H9 (cell line): ENCODE measurements around the gene MOB1B. TPM values are rescaled to one million over a fixed set of nuclear protein-coding genes. Genes with fewer than 3 reads are reported as not detected.
A peak's percentile ranks its signal among the peaks of the same experiment; 100 is the strongest.

ENCODE experiments used
- DNase-seq: peaks from one replicate; pipeline ENCODE4 v3.0.0-alpha.2; 2017
- H2AFZ ChIP-seq: one replicate; pipeline ENCODE4 v1.6.1; 2013; ENCODE audit warnings: mild to moderate bottlenecking, low read length, control low read depth, moderate library complexity
- H2AK5ac ChIP-seq: 2 replicates; pipeline ENCODE4 v1.6.1; 2013; ENCODE audit warnings: low read length, control low read depth, mixed read lengths; ENCODE audit not compliant: insufficient read length
- H2BK120ac ChIP-seq: one replicate; pipeline ENCODE4 v1.6.1; 2013; ENCODE audit warnings: low read depth, mild to moderate bottlenecking, low read length, control low read depth, inconsistent platforms; ENCODE audit not compliant: poor library complexity, severe bottlenecking
- H2BK12ac ChIP-seq: 2 replicates; pipeline ENCODE4 v1.6.1; 2013; ENCODE audit warnings: low read length, control low read depth, mixed read lengths, low read depth; ENCODE audit not compliant: insufficient read length
- H2BK15ac ChIP-seq: 2 replicates; pipeline ENCODE4 v1.6.1; 2013; ENCODE audit warnings: low read depth, low read length, control low read depth
- H2BK20ac ChIP-seq: one replicate; pipeline ENCODE4 v1.6.1; 2013; ENCODE audit warnings: low read depth, mild to moderate bottlenecking, low read length, control low read depth, inconsistent platforms; ENCODE audit not compliant: poor library complexity, severe bottlenecking
- H2BK5ac ChIP-seq: 2 replicates; pipeline ENCODE4 v1.6.1; 2013; ENCODE audit warnings: low read length, control low read depth, mixed read lengths; ENCODE audit not compliant: insufficient read length
- H3K14ac ChIP-seq: 2 replicates; pipeline ENCODE4 v1.6.1; 2013; ENCODE audit warnings: low read length, control low read depth; ENCODE audit not compliant: insufficient read depth
- H3K18ac ChIP-seq: 2 replicates; pipeline ENCODE4 v1.6.1; 2013; ENCODE audit warnings: low read depth, mild to moderate bottlenecking, mixed read lengths, low read length, control low read depth; ENCODE audit not compliant: insufficient read length
- H3K23ac ChIP-seq: 2 replicates; pipeline ENCODE4 v1.6.1; 2013; ENCODE audit warnings: low read length, control low read depth, mixed read lengths, low read depth; ENCODE audit not compliant: insufficient read length
- H3K23me2 ChIP-seq: 2 replicates; pipeline ENCODE4 v1.6.1; 2013; ENCODE audit warnings: low read depth, mild to moderate bottlenecking, mixed read lengths, low read length, control low read depth; ENCODE audit not compliant: insufficient read length, poor library complexity, severe bottlenecking
- H3K27ac ChIP-seq: 2 replicates; pipeline ENCODE4 v1.5.1; 2013; ENCODE audit warnings: low read length, control low read depth, mixed read lengths, low read depth; ENCODE audit not compliant: insufficient read length
- H3K27me3 ChIP-seq: 2 replicates; pipeline ENCODE4 v1.6.1; 2013; ENCODE audit warnings: low read length, control low read depth, inconsistent platforms; ENCODE audit not compliant: insufficient read depth
- H3K4ac ChIP-seq: 2 replicates; pipeline ENCODE4 v1.6.1; 2013; ENCODE audit warnings: low read depth, mild to moderate bottlenecking, control low read depth, inconsistent platforms, low read length, moderate library complexity
- H3K4me1 ChIP-seq: 2 replicates; pipeline ENCODE4 v1.6.1; 2013; ENCODE audit warnings: low read length, control low read depth, inconsistent platforms; ENCODE audit not compliant: insufficient read depth
- H3K4me2 ChIP-seq: 2 replicates; pipeline ENCODE4 v1.6.1; 2013; ENCODE audit warnings: low read length, control low read depth, mixed read lengths; ENCODE audit not compliant: insufficient read length, insufficient read depth
- H3K56ac ChIP-seq: 2 replicates; pipeline ENCODE4 v1.6.1; 2013; ENCODE audit warnings: low read depth, mild to moderate bottlenecking, mixed read lengths, low read length, control low read depth; ENCODE audit not compliant: insufficient read length
- H3K79me1 ChIP-seq: 2 replicates; pipeline ENCODE4 v1.6.1; 2013; ENCODE audit warnings: low read depth, mild to moderate bottlenecking, moderate library complexity, low read length, control low read depth, inconsistent platforms; ENCODE audit not compliant: insufficient read depth, poor library complexity, severe bottlenecking
- H3K79me2 ChIP-seq: 2 replicates; pipeline ENCODE4 v1.6.1; 2013; ENCODE audit warnings: low read length, control low read depth, inconsistent platforms; ENCODE audit not compliant: insufficient read depth
- H3K9ac ChIP-seq: 2 replicates; pipeline ENCODE4 v1.6.1; 2013; ENCODE audit warnings: low read length, control low read depth, mixed read lengths; ENCODE audit not compliant: insufficient read length; ENCODE audit errors: extremely low read depth
- H3K9me3 ChIP-seq: one replicate; pipeline ENCODE4 v1.6.1; 2013; ENCODE audit warnings: low read depth, low read length, inconsistent platforms; ENCODE audit not compliant: control insufficient read depth
- H3T11ph ChIP-seq: one replicate; pipeline ENCODE4 v1.6.1; 2013; ENCODE audit warnings: mild to moderate bottlenecking, low read length, control low read depth, inconsistent platforms
- H4K20me1 ChIP-seq: one replicate; pipeline ENCODE4 v1.6.1; 2013; ENCODE audit not compliant: control insufficient read depth, insufficient read length, insufficient read depth
- H4K5ac ChIP-seq: 2 replicates; pipeline ENCODE4 v1.6.1; 2013; ENCODE audit warnings: low read depth, mild to moderate bottlenecking, mixed read lengths, low read length, control low read depth; ENCODE audit not compliant: insufficient read length
- H4K8ac ChIP-seq: replicated peaks from 2 replicates; pipeline ENCODE4 v1.6.1; 2013; ENCODE audit warnings: low read length, control low read depth, mixed read lengths, low read depth; ENCODE audit not compliant: insufficient read length
- H4K91ac ChIP-seq: 2 replicates; pipeline ENCODE4 v1.6.1; 2013; ENCODE audit warnings: low read depth, mild to moderate bottlenecking, moderate library complexity, mixed read lengths, low read length, control low read depth; ENCODE audit not compliant: insufficient read length
- H3K27ac Mint-ChIP-seq, 3 experiments: 2 replicates in 2 of 3; 3 replicates in 1 of 3; pipeline ENCODE4 v1.8.0; 2020 to 2021; ENCODE audit warnings: mixed read lengths in 3 of 3, mild to moderate bottlenecking in 1 of 3, moderate library complexity in 1 of 3
- H3K27me3 Mint-ChIP-seq: 2 replicates; pipeline ENCODE4 v1.8.0; 2021; ENCODE audit warnings: low read depth, mild to moderate bottlenecking, moderate library complexity, mixed read lengths
- H3K36me3 Mint-ChIP-seq, 3 experiments: 2 replicates in 2 of 3; 3 replicates in 1 of 3; pipeline ENCODE4 v1.8.0; 2020 to 2021; ENCODE audit warnings: low read depth in 3 of 3, mixed read lengths in 3 of 3; ENCODE audit not compliant: insufficient read depth in 1 of 3
- H3K4me1 Mint-ChIP-seq, 2 experiments: 2 replicates each; pipeline ENCODE4 v1.8.0; 2020; ENCODE audit warnings: mixed read lengths in 2 of 2
- H3K4me3 Mint-ChIP-seq, 2 experiments: 2 replicates in 1 of 2; 3 replicates in 1 of 2; pipeline ENCODE4 v1.8.0; 2020 to 2021; ENCODE audit warnings: mild to moderate bottlenecking in 2 of 2, mixed read lengths in 2 of 2, moderate library complexity in 1 of 2
- H3K9me3 Mint-ChIP-seq, 2 experiments: 2 replicates in 1 of 2; 3 replicates in 1 of 2; pipeline ENCODE4 v1.8.0; 2020; ENCODE audit warnings: mild to moderate bottlenecking in 2 of 2, mixed read lengths in 2 of 2, moderate library complexity in 1 of 2
- WGBS: extraction: QIAGEN DNeasy Blood & Tissue Kit; methylation state at CpG from one replicate; pipeline ENCODE4 v1.1.7; 2013; ENCODE audit warnings: missing lambda C conversion rate, low lambda C conversion rate, mixed read lengths; ENCODE audit not compliant: insufficient read length; ENCODE audit errors: extremely low coverage; 5-methylcytosine and 5-hydroxymethylcytosine counted together
- total RNA-seq: library from RNA; stranded (reverse); gene quantifications from 2 replicates; pipeline ENCODE4 v1.2.1, GENCODE V29; 2021
- TF ChIP-seq, protein P1 (sequence below): fragments of 200-600 bp; sonication (generic); conservative IDR thresholded peaks from 3 replicates; pipeline ENCODE4 v1.8.0; 2021; ENCODE audit warnings: antibody characterized with exemption, mild to moderate bottlenecking

The MOB1B gene
- total RNA-seq, 1 experiment from 2014 or later, result 30.3 TPM

DNA sequence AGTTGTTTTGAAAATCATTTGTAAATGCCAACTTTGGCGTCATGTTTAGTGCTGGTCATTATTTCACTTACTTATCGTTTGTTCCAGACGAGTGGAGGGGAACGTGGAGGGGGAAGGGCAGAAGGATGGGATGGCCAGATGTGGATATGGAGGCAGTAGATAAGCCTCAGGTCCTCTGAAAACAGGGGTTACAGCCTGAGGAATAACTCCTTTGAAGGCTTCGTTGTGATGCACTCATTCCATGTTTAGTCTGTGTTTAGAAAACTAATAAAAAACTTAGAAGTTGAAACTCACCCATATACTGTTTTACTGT, 1.1 kb downstream of the MOB1B start:
- H3K79me1 ChIP-seq, result peaks cover 2% of the 10 kb centered on the region
- H3K27me3 Mint-ChIP-seq, result no peaks in the 10 kb centered on the region
- H3T11ph ChIP-seq, result no peak overlapping the region
- H2BK20ac ChIP-seq, result no peak overlapping the region
- H3K4me2 ChIP-seq, result peak overlapping the region; percentile 82
- H3K27me3 ChIP-seq, result no peaks in the 10 kb centered on the region
- H3K23ac ChIP-seq, result no peak overlapping the region
- H2AK5ac ChIP-seq, result no peak overlapping the region
- H3K4ac ChIP-seq, result no peak overlapping the region
- peaks cover 19 to 27% (median 20%) of the 10 kb centered on the region in 3 experiments for H3K36me3 Mint-ChIP-seq
- no peaks in the 10 kb centered on the region for H3K4me1 ChIP-seq
- no peak overlapping the region for H2BK5ac ChIP-seq
- H3K56ac ChIP-seq, result no peak overlapping the region
- no peak overlapping the region for H3K27ac ChIP-seq
- H3K4me3 Mint-ChIP-seq, result peak overlapping the region; percentile 98 to 99
- no peaks in the 10 kb centered on the region for H3K9me3 ChIP-seq
- H3K9ac ChIP-seq, result peak overlapping the region; percentile 53
- no peak overlapping the region for H2BK15ac ChIP-seq
- H3K27ac Mint-ChIP-seq, result peak overlapping the region in 1 of 3 experiments; percentile 4; a peak in 2 of 7 replicates
- H3K23me2 ChIP-seq, result peaks cover 6% of the 10 kb centered on the region
- no peak overlapping the region for H2AFZ ChIP-seq
- no CpG with 5 or more reads among the region's 5 CpGs for WGBS
- peaks cover 11 to 13% of the 10 kb centered on the region in 2 experiments for H3K4me1 Mint-ChIP-seq
- no peak overlapping the region for H3K14ac ChIP-seq
- TF ChIP-seq, protein P1, sequence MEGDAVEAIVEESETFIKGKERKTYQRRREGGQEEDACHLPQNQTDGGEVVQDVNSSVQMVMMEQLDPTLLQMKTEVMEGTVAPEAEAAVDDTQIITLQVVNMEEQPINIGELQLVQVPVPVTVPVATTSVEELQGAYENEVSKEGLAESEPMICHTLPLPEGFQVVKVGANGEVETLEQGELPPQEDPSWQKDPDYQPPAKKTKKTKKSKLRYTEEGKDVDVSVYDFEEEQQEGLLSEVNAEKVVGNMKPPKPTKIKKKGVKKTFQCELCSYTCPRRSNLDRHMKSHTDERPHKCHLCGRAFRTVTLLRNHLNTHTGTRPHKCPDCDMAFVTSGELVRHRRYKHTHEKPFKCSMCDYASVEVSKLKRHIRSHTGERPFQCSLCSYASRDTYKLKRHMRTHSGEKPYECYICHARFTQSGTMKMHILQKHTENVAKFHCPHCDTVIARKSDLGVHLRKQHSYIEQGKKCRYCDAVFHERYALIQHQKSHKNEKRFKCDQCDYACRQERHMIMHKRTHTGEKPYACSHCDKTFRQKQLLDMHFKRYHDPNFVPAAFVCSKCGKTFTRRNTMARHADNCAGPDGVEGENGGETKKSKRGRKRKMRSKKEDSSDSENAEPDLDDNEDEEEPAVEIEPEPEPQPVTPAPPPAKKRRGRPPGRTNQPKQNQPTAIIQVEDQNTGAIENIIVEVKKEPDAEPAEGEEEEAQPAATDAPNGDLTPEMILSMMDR, result no peak
- no peak overlapping the region for H3K18ac ChIP-seq
- H4K8ac ChIP-seq, result no peak overlapping the region
- peaks cover 6% of the 10 kb centered on the region; the same call in 1 of the 2 replicates for H3K79me2 ChIP-seq
- no peak overlapping the region for H2BK120ac ChIP-seq
- no peaks in the 10 kb centered on the region for H4K20me1 ChIP-seq
- DNase-seq, result no peak
- H3K9me3 Mint-ChIP-seq, result no peaks in the 10 kb centered on the region
- H4K5ac ChIP-seq, result no peak overlapping the region
- no peak overlapping the region for H4K91ac ChIP-seq
- no peak overlapping the region for H2BK12ac ChIP-seq
